Prostate gland (tissue), 2 donors: ENCODE data around the gene CSKMT. TPM values are rescaled to one million over a fixed set of nuclear protein-coding genes. Genes with fewer than 3 reads are reported as not detected.
A peak's percentile ranks its signal among the peaks of the same experiment; 100 is the strongest.

ENCODE experiments used
- DNase-seq: peaks from one replicate; pipeline ENCODE4 v3.0.0-alpha.2; 2019; ENCODE audit warnings: low spot score
- H3K27ac ChIP-seq, 2 donors: fragments of 200-600 bp; sonication (generic); 2 replicates each; pipeline ENCODE4 v1.5.1; 2017 to 2019
- H3K27me3 ChIP-seq: fragments of 200-600 bp; sonication (generic); replicated peaks from 2 replicates; pipeline ENCODE4 v1.5.1; 2019; ENCODE audit not compliant: insufficient read depth
- H3K36me3 ChIP-seq, 2 donors: fragments of 200-600 bp; sonication (generic); 1 replicate in 1 of 2; 2 replicates in 1 of 2; pipeline versions ENCODE4 v1.5.1 to v1.8.1; 2017 to 2019
- H3K4me1 ChIP-seq: fragments of 200-600 bp; sonication (generic); replicated peaks from 2 replicates; pipeline ENCODE4 v1.5.1; 2019
- H3K4me3 ChIP-seq, 2 donors: fragments of 200-600 bp; sonication (generic); 2 replicates each; pipeline ENCODE4 v1.5.1; 2017 to 2019
- H3K9me3 ChIP-seq: fragments of 200-600 bp; sonication (generic); 2 replicates; pipeline ENCODE4 v1.5.1; 2017
- CTCF ChIP-seq, 4 experiments: fragments of 200-600 bp in 2 of 4; fragments of 450-650 bp in 2 of 4; sonication (generic) in 2 of 4; IDR thresholded peaks; 1 replicate in 3 of 4; 2 replicates in 1 of 4; pipeline ENCODE4 v1.5.1; 2016 to 2019; ENCODE audit warnings: antibody characterized with exemption in 4 of 4, mild to moderate bottlenecking in 2 of 4, moderate library complexity in 2 of 4
- POLR2A ChIP-seq: fragments of 450-650 bp; IDR thresholded peaks from one replicate; pipeline ENCODE4 v1.6.1; 2016; ENCODE audit warnings: antibody characterized with exemption, mild to moderate bottlenecking
- POLR2AphosphoS5 ChIP-seq: sonication (generic); formaldehyde crosslinking; IDR thresholded peaks from one replicate; pipeline ENCODE4 v1.6.1; 2017; ENCODE audit warnings: antibody characterized with exemption
- WGBS: methylation state at CpG from one replicate; pipeline ENCODE4 v1.1.5; 2018; 5-methylcytosine and 5-hydroxymethylcytosine counted together
- intact Hi-C: fragments of 100-400 bp; cut with DNase I; formaldehyde crosslinking; loops from one replicate; pipeline ENCODE4 v1.14.2; 2022
- total RNA-seq, 2 donors: library from RNA; depleted of rRNA; stranded (reverse); fragments of >200 nt; gene quantifications; one replicate each; pipeline ENCODE4 v1.1.0, GENCODE V29; 2016

CSKMT gene
- total RNA-seq, 2 donors from 2014 or later, result 9.7 to 20.2 TPM

GRCh38 chr11:62678770-62679696, 13.9 kb downstream of the CSKMT start, which contains the start of gene UBXN1:
UBXN1 (minus strand) TSS chr11:62679073; CDS start chr11:62678923, 150 bp downstream.
- Histone ChIP-seq H3K4me1 (peaks cover 8% of the 10 kb centered on the region), H3K27me3 (no peaks in the 10 kb centered on the region), H3K9me3 (no peaks in the 10 kb centered on the region), H3K27ac (peak within 1 kb of the TSS; percentile 79 to 82), H3K36me3 (no peaks in the 10 kb centered on the region), H3K4me3 (peak within 1 kb of the TSS; percentile 86 to 90)
- peak; percentile 84 for DNase-seq
- 9% methylated on average over 47 of the region's 55 CpGs for WGBS
- TF ChIP-seq CTCF (IDR thresholded peaks at IDR 0.05) (no peak), POLR2A (peak; percentile 16), POLR2AphosphoS5 (peak; percentile 97)
- intact Hi-C loops, result no loop called here

GRCh38 chr11:62680825-62681240, 15.7 kb downstream of the CSKMT start:
- TF ChIP-seq CTCF (IDR thresholded peaks at IDR 0.05), result peak in 3 of 4 experiments; percentile 39 to 58 (median 45)
- no peak for TF ChIP-seq POLR2A
- peak; percentile 27 for TF ChIP-seq POLR2AphosphoS5
- no peaks in the 10 kb centered on the region for H3K36me3 ChIP-seq
- H3K27me3 ChIP-seq, result no peaks in the 10 kb centered on the region
- peaks cover 8% of the 10 kb centered on the region for H3K4me1 ChIP-seq
- intact Hi-C loops, result no loop called here
- peak overlapping the region in 1 of 2 donors; percentile 15 for H3K27ac ChIP-seq
- H3K9me3 ChIP-seq, result no peaks in the 10 kb centered on the region
- WGBS, result 54% methylated on average over 4 of the region's 4 CpGs
- peak; percentile 48 for DNase-seq
- no peak overlapping the region for H3K4me3 ChIP-seq

- H3K9me3 ChIP-seq, result no peaks in the 10 kb centered on the region
- peaks cover 6% of the 10 kb centered on the region for H3K4me1 ChIP-seq
- TF ChIP-seq CTCF (IDR thresholded peaks at IDR 0.05), result no peak
- no peak for TF ChIP-seq POLR2A
- TF ChIP-seq POLR2AphosphoS5, result peak; percentile 17
- H3K36me3 ChIP-seq, result no peaks in the 10 kb centered on the region
- DNase-seq, result no peak
- intact Hi-C loops, result no loop called here
- no peaks in the 10 kb centered on the region for H3K27me3 ChIP-seq
- no peak overlapping the region for H3K27ac ChIP-seq
- 70% methylated on average over 7 of the region's 7 CpGs for WGBS
- H3K4me3 ChIP-seq, result no peak overlapping the region
Observed at GRCh38 chr11:62682518-62682917, 17.4 kb downstream of the CSKMT start.

- H3K27me3 ChIP-seq, result no peaks in the 10 kb centered on the region
- intact Hi-C loops, result no loop called here
- H3K36me3 ChIP-seq, result peaks cover 4 to 11% of the 10 kb centered on the region in 2 donors
- H3K9me3 ChIP-seq, result no peaks in the 10 kb centered on the region
- peak overlapping the region in 1 of 2 donors; percentile 6 for H3K4me3 ChIP-seq
- no peak overlapping the region for H3K27ac ChIP-seq
- WGBS, result 33% methylated on average over 50 of the region's 74 CpGs
- DNase-seq, result no peak
- no peak for TF ChIP-seq POLR2AphosphoS5
- no peak for TF ChIP-seq POLR2A
- no peak for TF ChIP-seq CTCF (IDR thresholded peaks at IDR 0.05)
- H3K4me1 ChIP-seq, result no peaks in the 10 kb centered on the region
Observed at GRCh38 chr11:62687508-62688396, 22.6 kb downstream of the CSKMT start.
